PFSK-1 (cell line): ENCODE measurements around the gene ABLIM2.

ENCODE experiments used
- FOXP2 ChIP-seq: optimal IDR thresholded peaks from 2 replicates; pipeline ENCODE3; 2011; ENCODE audit warnings: borderline replicate concordance, control low read depth, inconsistent platforms; ENCODE audit not compliant: insufficient read depth; ENCODE audit errors: extremely low read length, extremely low read depth
- POLR2AphosphoS5 ChIP-seq: IDR thresholded peaks from 2 replicates; pipeline ENCODE4 v1.6.1; 2012; ENCODE audit warnings: low read depth, mild to moderate bottlenecking, control low read depth, low read length, moderate library complexity
- REST ChIP-seq, 2 experiments: IDR thresholded peaks; 2 replicates each; pipeline versions ENCODE4 v1.6.1 to v1.8.0; 2011 to 2012; ENCODE audit warnings: low read depth in 2 of 2, low read length in 2 of 2, control low read depth in 1 of 2, inconsistent platforms in 1 of 2, mild to moderate bottlenecking in 1 of 2, moderate library complexity in 1 of 2; ENCODE audit not compliant: insufficient read depth in 1 of 2
- SIN3A ChIP-seq: IDR thresholded peaks from 2 replicates; pipeline ENCODE4 v1.6.1; 2012; ENCODE audit warnings: mild to moderate bottlenecking, low read length, moderate library complexity, borderline replicate concordance; ENCODE audit not compliant: insufficient read depth
- TAF1 ChIP-seq: IDR thresholded peaks from 2 replicates; pipeline ENCODE4 v1.6.1; 2012; ENCODE audit warnings: low read length, control low read depth, borderline replicate concordance; ENCODE audit not compliant: insufficient read depth

Gene ABLIM2

GRCh38 chr4:8045909-8046308, 112.7 kb downstream of the ABLIM2 start:
- no peak for TF ChIP-seq SIN3A
- no peak for TF ChIP-seq TAF1
- TF ChIP-seq POLR2AphosphoS5: no peak
- TF ChIP-seq REST (IDR thresholded peaks at IDR 0.05; ENCODE audit: insufficient read depth in 1 of 2, low read depth in 2 of 2, low read length in 2 of 2): no peak
- no peak for TF ChIP-seq FOXP2

GRCh38 chr4:8044699-8045098, 113.9 kb downstream of the ABLIM2 start:
- TF ChIP-seq TAF1 (no peak), POLR2AphosphoS5 (no peak)

- TF ChIP-seq POLR2AphosphoS5: no peak
- no peak for TF ChIP-seq REST (IDR thresholded peaks at IDR 0.05; ENCODE audit: insufficient read depth in 1 of 2, low read depth in 2 of 2, low read length in 2 of 2)
- TF ChIP-seq SIN3A: no peak
These were observed 114.4 kb downstream of the ABLIM2 start for GRCh38 chr4:8044244-8044643.

GRCh38 chr4:8043596-8043995, 115.0 kb downstream of the ABLIM2 start:
- TF ChIP-seq FOXP2 (no peak), TAF1 (no peak), POLR2AphosphoS5 (no peak), REST (IDR thresholded peaks at IDR 0.05; ENCODE audit: insufficient read depth in 1 of 2, low read depth in 2 of 2, low read length in 2 of 2) (no peak), SIN3A (no peak)

- no peak for TF ChIP-seq SIN3A
- TF ChIP-seq FOXP2: no peak
- no peak for TF ChIP-seq POLR2AphosphoS5
- TF ChIP-seq REST (IDR thresholded peaks at IDR 0.05; ENCODE audit: insufficient read depth in 1 of 2, low read depth in 2 of 2, low read length in 2 of 2): no peak
- no peak for TF ChIP-seq TAF1
These were observed 116.7 kb downstream of the ABLIM2 start for GRCh38 chr4:8041868-8042267.

- TF ChIP-seq TAF1 (no peak), REST (IDR thresholded peaks at IDR 0.05; ENCODE audit: insufficient read depth in 1 of 2, low read depth in 2 of 2, low read length in 2 of 2) (no peak), POLR2AphosphoS5 (no peak), FOXP2 (no peak), SIN3A (no peak)
These were observed 117.4 kb downstream of the ABLIM2 start for GRCh38 chr4:8041172-8041571.
